H1 (cell line): ENCODE measurements around the gene RFNG. TPM values are rescaled to one million over a fixed set of nuclear protein-coding genes. Genes with fewer than 3 reads are reported as not detected.

Source experiments
- CTCF ChIA-PET: fragments of 300-600 bp; sonication (Branson Sonifier 250); formaldehyde crosslinking; loops from one replicate; lab custom pipeline; 2021; ENCODE audit not compliant: partially characterized antibody; lab: Charles Lee
- POLR2A ChIA-PET: fragments of 300-600 bp; sonication (Branson Sonifier 250); formaldehyde crosslinking; loops from one replicate; lab custom pipeline; 2021; ENCODE audit warnings: inconsistent platforms; ENCODE audit not compliant: partially characterized antibody; lab: Charles Lee
- DNase-seq, 2 experiments: peaks; one replicate each; pipeline versions ENCODE4 v3.0.0 to v3.0.0-alpha.2; 2010 to 2022; ENCODE audit warnings: low spot score in 2 of 2, low read depth in 1 of 2, mixed read lengths in 1 of 2
- FAIRE-seq: peaks from 2 replicates; lab custom pipeline; 2011; peaks lifted over from hg19 to GRCh38; lab: Jason Lieb, UNC
- H2AFZ ChIP-seq: 2 replicates; pipeline ENCODE4 v1.8.1; 2012; ENCODE audit warnings: low read length, inconsistent platforms
- H2AK5ac ChIP-seq: 2 replicates; pipeline ENCODE4 v1.6.1; 2013; ENCODE audit warnings: low read depth, low read length
- H2BK120ac ChIP-seq: replicated peaks from 2 replicates; pipeline ENCODE3; 2013; ENCODE audit warnings: low read depth, low read length, inconsistent platforms
- H2BK12ac ChIP-seq: 2 replicates; pipeline ENCODE4 v1.6.1; 2013; ENCODE audit warnings: low read depth, low read length
- H2BK15ac ChIP-seq: 2 replicates; pipeline ENCODE4 v1.6.1; 2013; ENCODE audit warnings: low read length
- H2BK20ac ChIP-seq: 2 replicates; pipeline ENCODE4 v1.6.1; 2013; ENCODE audit warnings: low read length
- H2BK5ac ChIP-seq: 2 replicates; pipeline ENCODE4 v1.6.1; 2013; ENCODE audit warnings: low read depth, low read length
- H3K14ac ChIP-seq: 2 replicates; pipeline ENCODE4 v1.6.1; 2013; ENCODE audit warnings: inconsistent platforms; ENCODE audit not compliant: insufficient read length
- H3K18ac ChIP-seq: 2 replicates; pipeline ENCODE4 v1.6.1; 2013; ENCODE audit warnings: low read length; ENCODE audit errors: extremely low read depth
- H3K23ac ChIP-seq: 2 replicates; pipeline ENCODE4 v1.6.1; 2013; ENCODE audit warnings: inconsistent platforms; ENCODE audit not compliant: insufficient read length
- H3K23me2 ChIP-seq: 2 replicates; pipeline ENCODE4 v1.6.1; 2013; ENCODE audit warnings: low read depth, low read length
- H3K27ac ChIP-seq: 2 replicates; pipeline ENCODE4 v1.6.1; 2011; ENCODE audit warnings: low read depth, low read length, inconsistent platforms
- H3K27me3 ChIP-seq, 4 experiments: replicated peaks in 1 of 4; 1 replicate in 1 of 4; 2 replicates in 3 of 4; pipeline versions ENCODE4 v1.6.1 to v1.8.1; 2011 to 2013; ENCODE audit warnings: low read length in 3 of 4, mild to moderate bottlenecking in 3 of 4, inconsistent platforms in 2 of 4, mixed read lengths in 2 of 4, moderate library complexity in 1 of 4; ENCODE audit not compliant: control insufficient read depth in 3 of 4, insufficient read depth in 3 of 4; ENCODE audit errors: extremely low read depth in 1 of 4
- H3K36me3 ChIP-seq, 4 experiments: 2 replicates each; pipeline versions ENCODE4 v1.6.1 to v1.8.1; 2011 to 2013; ENCODE audit warnings: mild to moderate bottlenecking in 4 of 4, low read length in 3 of 4, moderate library complexity in 2 of 4, control low read depth in 1 of 4, inconsistent platforms in 1 of 4; ENCODE audit not compliant: insufficient read depth in 4 of 4, control insufficient read depth in 2 of 4
- H3K4ac ChIP-seq: replicated peaks from 2 replicates; pipeline ENCODE3; 2013; ENCODE audit warnings: low read length, low read depth, mixed read lengths, inconsistent platforms; ENCODE audit not compliant: insufficient read length
- H3K4me1 ChIP-seq, 4 experiments: replicated peaks in 1 of 4; 1 replicate in 1 of 4; 2 replicates in 3 of 4; pipeline versions ENCODE4 v1.6.1 to v1.8.1; 2011 to 2013; ENCODE audit warnings: low read length in 3 of 4, inconsistent platforms in 2 of 4, mixed read lengths in 1 of 4; ENCODE audit not compliant: insufficient read depth in 4 of 4, control insufficient read depth in 3 of 4
- H3K4me2 ChIP-seq, 2 experiments: 2 replicates each; pipeline versions ENCODE4 v1.6.1 to v1.8.1; 2011 to 2013; ENCODE audit warnings: low read depth in 2 of 2, low read length in 2 of 2, control low read depth in 1 of 2, inconsistent platforms in 1 of 2, mild to moderate bottlenecking in 1 of 2; ENCODE audit not compliant: insufficient read depth in 1 of 2
- H3K4me3 ChIP-seq, 4 experiments: fragments of 200-600, 300-600 bp in 1 of 4; sonication (generic), shearing (Covaris generic), sonication (Bioruptor Twin) in 1 of 4; 2 replicates each; pipeline versions ENCODE4 v1.5.1 to v1.8.1; 2011 to 2016; ENCODE audit warnings: low read length in 4 of 4, low read depth in 3 of 4, control low read depth in 2 of 4, inconsistent platforms in 2 of 4, mild to moderate bottlenecking in 2 of 4, mixed read lengths in 1 of 4, moderate library complexity in 1 of 4; ENCODE audit not compliant: insufficient read depth in 2 of 4; ENCODE audit errors: extremely low read depth in 1 of 4
- H3K56ac ChIP-seq: replicated peaks from 2 replicates; pipeline ENCODE3; 2013; ENCODE audit warnings: low read depth, mild to moderate bottlenecking, mixed read lengths, low read length, inconsistent platforms; ENCODE audit not compliant: insufficient read length
- H3K79me1 ChIP-seq: 2 replicates; pipeline ENCODE4 v1.6.1; 2013; ENCODE audit warnings: low read depth, low read length, control low read depth
- H3K79me2 ChIP-seq, 2 experiments: 2 replicates each; pipeline versions ENCODE4 v1.6.1 to v1.8.1; 2012 to 2013; ENCODE audit warnings: low read length in 2 of 2, mild to moderate bottlenecking in 2 of 2, inconsistent platforms in 1 of 2; ENCODE audit not compliant: insufficient read depth in 2 of 2, control insufficient read depth in 1 of 2
- H3K9ac ChIP-seq, 4 experiments: replicated peaks in 1 of 4; 1 replicate in 1 of 4; 2 replicates in 3 of 4; pipeline versions ENCODE4 v1.6.1 to v1.8.1; 2011 to 2013; ENCODE audit warnings: low read depth in 3 of 4, low read length in 3 of 4, control low read depth in 2 of 4, mild to moderate bottlenecking in 2 of 4, moderate library complexity in 2 of 4, inconsistent platforms in 1 of 4; ENCODE audit errors: extremely low read depth in 1 of 4
- H3K9me3 ChIP-seq, 2 experiments: 2 replicates each; pipeline versions ENCODE4 v1.6.1 to v1.8.1; 2012 to 2013; ENCODE audit warnings: mild to moderate bottlenecking in 2 of 2, moderate library complexity in 2 of 2, control low read depth in 1 of 2, inconsistent platforms in 1 of 2, low read depth in 1 of 2, low read length in 1 of 2, mixed read lengths in 1 of 2; ENCODE audit not compliant: insufficient read depth in 2 of 2
- H4K20me1 ChIP-seq, 2 experiments: replicated peaks in 1 of 2; 2 replicates each; pipeline versions ENCODE3 to v1.8.1; 2011 to 2013; ENCODE audit warnings: inconsistent platforms in 2 of 2, low read length in 2 of 2, mild to moderate bottlenecking in 1 of 2; ENCODE audit not compliant: insufficient read depth in 2 of 2, control insufficient read depth in 1 of 2
- H4K5ac ChIP-seq: 2 replicates; pipeline ENCODE4 v1.6.1; 2013; ENCODE audit warnings: low read length, low read depth, mixed read lengths, inconsistent platforms; ENCODE audit not compliant: insufficient read length
- H4K8ac ChIP-seq: 2 replicates; pipeline ENCODE4 v1.8.0; 2013; ENCODE audit warnings: mild to moderate bottlenecking, moderate library complexity, low read length, inconsistent platforms; ENCODE audit not compliant: insufficient read depth; ENCODE audit errors: extremely low read depth
- H4K91ac ChIP-seq: replicated peaks from 2 replicates; pipeline ENCODE3; 2013; ENCODE audit warnings: low read length, mixed read lengths, inconsistent platforms; ENCODE audit not compliant: insufficient read length
- CBX8 ChIP-seq: fragments of 300-800, 300-1000 bp; sonication (generic); IDR thresholded peaks from 2 replicates; pipeline ENCODE4 v1.7.1; 2016; ENCODE audit warnings: low read depth, low read length, borderline replicate concordance
- CHD2 ChIP-seq: IDR thresholded peaks from 2 replicates; pipeline ENCODE4 v1.6.1; 2012; ENCODE audit warnings: low read length, improper control_type of control experiment
- EP300 ChIP-seq, 2 experiments: IDR thresholded peaks; 1 replicate in 1 of 2; 2 replicates in 1 of 2; pipeline ENCODE4 v1.6.1; 2011 to 2012; ENCODE audit warnings: low read depth in 2 of 2, low read length in 2 of 2, mild to moderate bottlenecking in 2 of 2, borderline replicate concordance in 1 of 2, inconsistent platforms in 1 of 2, moderate library complexity in 1 of 2
- EZH2 ChIP-seq: fragments of 200-600 bp; sonication (generic); IDR thresholded peaks from 2 replicates; pipeline ENCODE4 v1.7.1; 2012; ENCODE audit warnings: low read depth, mild to moderate bottlenecking, moderate library complexity, low read length, inconsistent platforms; ENCODE audit not compliant: severe bottlenecking
- RBBP5 ChIP-seq: IDR thresholded peaks from 2 replicates; pipeline ENCODE4 v1.7.1; 2012; ENCODE audit warnings: low read depth, mild to moderate bottlenecking, inconsistent platforms, low read length, moderate library complexity, borderline replicate concordance
- SP2 ChIP-seq: IDR thresholded peaks from 2 replicates; pipeline ENCODE4 v1.6.1; 2012; ENCODE audit warnings: mild to moderate bottlenecking, low read length, inconsistent platforms
- TAF7 ChIP-seq: optimal IDR thresholded peaks from 2 replicates; pipeline ENCODE3; 2011; ENCODE audit warnings: low read depth, mild to moderate bottlenecking, inconsistent platforms, low read length, moderate library complexity, borderline replicate concordance
- WGBS, 2 experiments: shearing (Covaris generic) in 1 of 2; methylation state at CpG; one replicate each; pipeline versions ENCODE4 v1.1.6 to v1.1.7; 2013 to 2015; ENCODE audit warnings: low lambda C conversion rate in 2 of 2, mixed read lengths in 2 of 2, inconsistent platforms in 1 of 2, low coverage in 1 of 2, missing lambda C conversion rate in 1 of 2; ENCODE audit not compliant: insufficient replicate concordance in 2 of 2, insufficient coverage in 1 of 2, insufficient read length in 1 of 2; ENCODE audit errors: extremely low coverage in 1 of 2, missing lambda C conversion rate in 1 of 2; 5-methylcytosine and 5-hydroxymethylcytosine counted together
- polyA plus RNA-seq, 7 experiments: library from polyadenylated mRNA; depleted of rRNA in 3 of 7; stranded (reverse) in 5 of 7; unstranded in 2 of 7; fragments of >200 nt in 5 of 7; fragments of 200-250 nt in 2 of 7; gene quantifications; 1 replicate in 5 of 7; 2 replicates in 1 of 7; 4 replicates in 1 of 7; pipeline versions ENCODE4 v1.2.1 to v1.2.3, GENCODE V29; 2011 to 2013; ENCODE audit warnings: missing spikeins in 2 of 7, mixed read lengths in 2 of 7
- total RNA-seq: library from RNA; stranded (reverse); fragmentation: NEBNext Ultra II Directional; extraction: Animal tissue kit (Norgen Biotek cat#: 25700); gene quantifications from 2 replicates; pipeline ENCODE4 v1.2.1, GENCODE V29; 2021
- TF ChIP-seq, protein P1 (sequence below), 3 experiments: IDR thresholded peaks; 1 replicate in 2 of 3; 2 replicates in 1 of 3; pipeline versions ENCODE4 v1.5.1 to v1.6.1; 2011; ENCODE audit warnings: low read length in 3 of 3, mild to moderate bottlenecking in 3 of 3, inconsistent platforms in 2 of 3, low read depth in 1 of 3, moderate library complexity in 1 of 3; ENCODE audit not compliant: insufficient read depth in 1 of 3; ENCODE audit errors: control extremely low read depth in 1 of 3

Gene RFNG
- total and polyA plus RNA-seq, 2 of the 8 experiments (the other 6 are each of a cell fraction or from before 2014, with no cell fraction given): 26.7 to 28.4 TPM

DNA sequence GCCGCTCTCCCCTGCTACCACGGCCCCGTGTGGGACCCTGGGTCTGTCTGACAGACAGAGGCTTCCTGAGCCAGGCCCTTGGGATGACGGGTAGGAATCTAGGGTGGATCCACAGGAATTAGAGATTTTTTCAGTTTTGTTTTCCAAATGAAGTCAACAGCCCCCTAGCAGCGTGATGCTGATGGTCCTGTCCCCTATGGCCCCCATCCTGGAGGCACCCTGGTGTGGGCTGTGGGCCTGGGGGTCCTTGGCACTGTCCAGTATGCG lies 44.5 kb downstream of the RFNG start:
- Histone ChIP-seq H3K27ac (no peak overlapping the region), H3K56ac (no peak overlapping the region), H4K8ac (no peak overlapping the region), H3K27me3 (no peaks in the 10 kb centered on the region), H3K79me1 (peaks cover 3% of the 10 kb centered on the region), H2BK5ac (no peak overlapping the region), H4K91ac (no peak overlapping the region), H4K20me1 (peaks cover 3 to 4% of the 10 kb centered on the region in 2 experiments), H3K9ac (no peak overlapping the region), H3K4me2 (no peak overlapping the region), H2AFZ (no peak overlapping the region), H3K4me1 (peaks cover 0 to 1% (median 0%) of the 10 kb centered on the region in 4 experiments; a peak in 1 of 7 replicates), H3K4ac (no peak overlapping the region), H2BK15ac (no peak overlapping the region), H3K4me3 (no peak overlapping the region), H3K79me2 (no peaks in the 10 kb centered on the region), H4K5ac (no peak overlapping the region), H2AK5ac (no peak overlapping the region), H3K18ac (no peak overlapping the region), H2BK12ac (no peak overlapping the region), H3K23me2 (0 out of 2 replicates have a peak, but pooled peaks cover 1% of the 10 kb centered on the region), H3K9me3 (no peaks in the 10 kb centered on the region), H3K14ac (no peak overlapping the region), H3K36me3 (no peaks in the 10 kb centered on the region; a peak in 2 of 8 replicates), H2BK120ac (no peak overlapping the region), H3K23ac (no peak overlapping the region), H2BK20ac (no peak overlapping the region)
- ChIA-PET POLR2A (interaction anchor here (1.2 kb wide), 1 partner anchor 48 kb away, joined by 3 read pairs; no protein-coding TSS in a partner anchor), CTCF (interaction anchor here (0.7 kb wide), 1 partner anchor 47 kb away, joined by 3 read pairs; no protein-coding TSS in a partner anchor)
- 82% methylated on average over 6 of the region's 6 CpGs; no CpG with 5 or more reads in 1 of the 2 experiments for WGBS, 2 experiments
- no peak for DNase-seq
- TF ChIP-seq RBBP5 (no peak), SP2 (no peak), CBX8 (no peak), CHD2 (no peak), EP300 (IDR thresholded peaks at IDR 0.05; ENCODE audit: borderline replicate concordance in 1 of 2, low read depth in 2 of 2, low read length in 2 of 2) (no peak), TAF7 (no peak), EZH2 (no peak)
- TF ChIP-seq, protein P1, sequence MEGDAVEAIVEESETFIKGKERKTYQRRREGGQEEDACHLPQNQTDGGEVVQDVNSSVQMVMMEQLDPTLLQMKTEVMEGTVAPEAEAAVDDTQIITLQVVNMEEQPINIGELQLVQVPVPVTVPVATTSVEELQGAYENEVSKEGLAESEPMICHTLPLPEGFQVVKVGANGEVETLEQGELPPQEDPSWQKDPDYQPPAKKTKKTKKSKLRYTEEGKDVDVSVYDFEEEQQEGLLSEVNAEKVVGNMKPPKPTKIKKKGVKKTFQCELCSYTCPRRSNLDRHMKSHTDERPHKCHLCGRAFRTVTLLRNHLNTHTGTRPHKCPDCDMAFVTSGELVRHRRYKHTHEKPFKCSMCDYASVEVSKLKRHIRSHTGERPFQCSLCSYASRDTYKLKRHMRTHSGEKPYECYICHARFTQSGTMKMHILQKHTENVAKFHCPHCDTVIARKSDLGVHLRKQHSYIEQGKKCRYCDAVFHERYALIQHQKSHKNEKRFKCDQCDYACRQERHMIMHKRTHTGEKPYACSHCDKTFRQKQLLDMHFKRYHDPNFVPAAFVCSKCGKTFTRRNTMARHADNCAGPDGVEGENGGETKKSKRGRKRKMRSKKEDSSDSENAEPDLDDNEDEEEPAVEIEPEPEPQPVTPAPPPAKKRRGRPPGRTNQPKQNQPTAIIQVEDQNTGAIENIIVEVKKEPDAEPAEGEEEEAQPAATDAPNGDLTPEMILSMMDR (IDR thresholded peaks at IDR 0.05; ENCODE audit: control extremely low read depth in 1 of 3, insufficient read depth in 1 of 3, low read depth in 1 of 3, low read length in 3 of 3): no peak
- no peak for FAIRE-seq
